ENCODE data around the gene THOC6. TPM values are rescaled to one million over a fixed set of nuclear protein-coding genes. Genes with fewer than 3 reads are reported as not detected.
"Not testable (repeated sequence)": the region's sequence is repeated elsewhere in the genome, so short reads cannot be mapped to it uniquely, and the experiment has no call there.

THOC6 gene
- total RNA-seq, 2 donors from 2014 or later = 45.8 to 52.4 TPM

DNA sequence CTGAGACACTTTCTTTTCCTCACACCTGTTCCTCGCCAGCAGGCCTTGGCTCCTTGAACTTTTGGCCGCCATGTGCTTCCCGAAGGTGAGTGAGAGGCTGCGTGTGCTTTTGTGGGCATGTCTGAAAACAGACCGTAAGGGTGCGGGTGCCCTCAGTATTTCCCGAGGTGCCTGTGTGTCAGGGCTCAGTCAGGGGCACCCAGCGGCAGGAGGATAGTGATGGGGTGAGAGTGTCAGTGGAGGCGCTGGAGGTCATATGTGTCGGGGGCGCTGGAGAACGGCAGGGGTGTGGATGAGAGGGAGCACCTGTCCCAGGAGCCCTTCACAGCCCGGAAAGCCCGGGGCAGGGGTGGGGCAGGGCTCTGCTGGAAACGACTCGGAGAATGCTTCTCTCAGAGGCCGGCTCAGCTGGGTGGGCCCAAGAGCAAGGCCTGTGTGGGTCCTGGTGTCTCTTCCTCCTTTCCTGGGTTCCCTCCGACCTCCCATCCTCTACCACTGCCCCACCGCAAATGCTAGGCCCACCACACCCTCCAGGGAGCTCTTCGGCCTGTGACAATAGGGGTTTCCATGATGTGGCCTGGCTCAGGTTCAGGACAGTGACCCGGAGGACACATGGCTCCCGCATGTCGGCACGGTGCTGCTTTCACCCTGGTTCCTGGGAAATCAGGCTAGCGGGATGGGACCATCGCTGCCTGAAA lies 42.1 kb downstream of the THOC6 start:
- 94 to 95% methylated on average over 18 to 26 of the region's 26 CpGs for WGBS, 2 experiments (ENCODE audit: insufficient coverage in 1 of 2, insufficient read length in 1 of 2)
- Mint-ChIP-seq H3K4me1 (no peaks in the 10 kb centered on the region), H3K36me3 (ENCODE audit: low read depth) (no peaks in the 10 kb centered on the region), H3K4me3 (no peak overlapping the region), H3K27me3 (ENCODE audit: insufficient read depth) (peaks cover 4% of the 10 kb centered on the region), H3K27ac (no peak overlapping the region), H3K9me3 (no peaks in the 10 kb centered on the region)
- H3K4me1 ChIP-seq (ENCODE audit: control insufficient read depth, insufficient read depth, low read length) = no peaks in the 10 kb centered on the region
- H3K36me3 ChIP-seq (ENCODE audit: control insufficient read depth, insufficient read depth, low read length) = no peaks in the 10 kb centered on the region
- TF ChIP-seq, protein P1, sequence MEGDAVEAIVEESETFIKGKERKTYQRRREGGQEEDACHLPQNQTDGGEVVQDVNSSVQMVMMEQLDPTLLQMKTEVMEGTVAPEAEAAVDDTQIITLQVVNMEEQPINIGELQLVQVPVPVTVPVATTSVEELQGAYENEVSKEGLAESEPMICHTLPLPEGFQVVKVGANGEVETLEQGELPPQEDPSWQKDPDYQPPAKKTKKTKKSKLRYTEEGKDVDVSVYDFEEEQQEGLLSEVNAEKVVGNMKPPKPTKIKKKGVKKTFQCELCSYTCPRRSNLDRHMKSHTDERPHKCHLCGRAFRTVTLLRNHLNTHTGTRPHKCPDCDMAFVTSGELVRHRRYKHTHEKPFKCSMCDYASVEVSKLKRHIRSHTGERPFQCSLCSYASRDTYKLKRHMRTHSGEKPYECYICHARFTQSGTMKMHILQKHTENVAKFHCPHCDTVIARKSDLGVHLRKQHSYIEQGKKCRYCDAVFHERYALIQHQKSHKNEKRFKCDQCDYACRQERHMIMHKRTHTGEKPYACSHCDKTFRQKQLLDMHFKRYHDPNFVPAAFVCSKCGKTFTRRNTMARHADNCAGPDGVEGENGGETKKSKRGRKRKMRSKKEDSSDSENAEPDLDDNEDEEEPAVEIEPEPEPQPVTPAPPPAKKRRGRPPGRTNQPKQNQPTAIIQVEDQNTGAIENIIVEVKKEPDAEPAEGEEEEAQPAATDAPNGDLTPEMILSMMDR (conservative IDR thresholded peaks at IDR 0.05) = no peak
- H3K27me3 ChIP-seq (ENCODE audit: control insufficient read depth, insufficient read depth, low read length, poor library complexity, severe bottlenecking) = no peaks in the 10 kb centered on the region
- no peaks in the 10 kb centered on the region for H3K9me3 ChIP-seq (ENCODE audit: control insufficient read depth, low read length)
- H3K27ac ChIP-seq (ENCODE audit: low read depth, low read length) = no peak overlapping the region
- DNase-seq = no peak
- no peak overlapping the region for H3K9ac ChIP-seq (ENCODE audit: extremely low read depth, low read length, poor library complexity, severe bottlenecking)
- H3K4me3 ChIP-seq (ENCODE audit: low read length) = no peak overlapping the region

DNA sequence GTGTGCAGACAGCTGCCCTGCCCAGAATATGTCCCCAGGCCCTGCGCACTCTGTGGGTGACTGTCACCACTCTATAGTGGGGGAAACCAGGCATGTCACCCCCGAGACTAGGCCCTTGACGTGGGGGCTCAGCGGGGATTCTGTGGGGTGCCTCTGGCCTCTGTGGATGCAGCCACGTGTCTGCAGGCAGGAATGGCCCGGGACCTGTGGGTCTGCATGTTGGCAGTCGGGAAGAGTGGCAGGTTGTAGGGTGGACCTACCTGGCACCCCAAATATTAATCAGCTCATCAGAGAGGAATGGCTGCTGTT lies 42.6 kb downstream of the THOC6 start:
- H3K9me3 ChIP-seq (ENCODE audit: control insufficient read depth, low read length) = no peaks in the 10 kb centered on the region
- no peaks in the 10 kb centered on the region for H3K36me3 ChIP-seq (ENCODE audit: control insufficient read depth, insufficient read depth, low read length)
- H3K4me1 Mint-ChIP-seq = no peaks in the 10 kb centered on the region
- peaks cover 4% of the 10 kb centered on the region for H3K27me3 Mint-ChIP-seq (ENCODE audit: insufficient read depth)
- no peaks in the 10 kb centered on the region for H3K27me3 ChIP-seq (ENCODE audit: control insufficient read depth, insufficient read depth, low read length, poor library complexity, severe bottlenecking)
- TF ChIP-seq, protein P1 (conservative IDR thresholded peaks at IDR 0.05) = no peak
- H3K4me3 ChIP-seq (ENCODE audit: low read length) = no peak overlapping the region
- no peaks in the 10 kb centered on the region for H3K36me3 Mint-ChIP-seq (ENCODE audit: low read depth)
- no peaks in the 10 kb centered on the region for H3K4me1 ChIP-seq (ENCODE audit: control insufficient read depth, insufficient read depth, low read length)
- DNase-seq = no peak
- no peak overlapping the region for H3K27ac Mint-ChIP-seq
- H3K27ac ChIP-seq (ENCODE audit: low read depth, low read length) = no peak overlapping the region
- H3K9ac ChIP-seq (ENCODE audit: extremely low read depth, low read length, poor library complexity, severe bottlenecking) = no peak overlapping the region
- H3K4me3 Mint-ChIP-seq = no peak overlapping the region
- WGBS, 2 experiments (ENCODE audit: insufficient coverage in 1 of 2, insufficient read length in 1 of 2) = 91 to 100% methylated on average over 1 to 7 of the region's 7 CpGs
- H3K9me3 Mint-ChIP-seq = no peaks in the 10 kb centered on the region

DNA sequence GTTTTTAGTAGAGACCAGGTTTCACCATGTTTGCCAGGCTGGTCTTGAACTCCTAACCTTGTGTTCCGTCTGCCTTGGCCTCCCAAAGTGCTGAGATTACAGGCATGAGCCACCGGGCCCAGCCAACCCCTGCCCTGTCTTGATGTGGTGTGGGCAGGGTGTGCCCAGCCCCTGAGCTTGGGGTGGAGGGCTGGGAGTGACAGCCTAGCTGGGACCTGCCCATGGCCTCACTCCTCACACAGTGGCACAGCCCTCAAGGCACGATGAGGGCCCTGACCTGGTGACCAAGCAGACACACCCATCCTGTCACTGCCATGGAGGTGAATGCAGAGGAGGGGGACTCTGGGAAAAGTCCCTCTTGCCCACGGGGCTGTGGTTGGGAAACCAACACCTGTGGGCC lies 44.7 kb downstream of the THOC6 start:
- H3K9ac ChIP-seq (ENCODE audit: extremely low read depth, low read length, poor library complexity, severe bottlenecking) = no peak overlapping the region
- no peaks in the 10 kb centered on the region for H3K27me3 Mint-ChIP-seq (ENCODE audit: insufficient read depth)
- TF ChIP-seq, protein P1 (conservative IDR thresholded peaks at IDR 0.05) = no peak
- H3K4me1 Mint-ChIP-seq = peaks cover 7% of the 10 kb centered on the region
- H3K36me3 Mint-ChIP-seq (ENCODE audit: low read depth) = no peaks in the 10 kb centered on the region
- DNase-seq = no peak
- no peaks in the 10 kb centered on the region for H3K27me3 ChIP-seq (ENCODE audit: control insufficient read depth, insufficient read depth, low read length, poor library complexity, severe bottlenecking)
- H3K9me3 Mint-ChIP-seq = no peaks in the 10 kb centered on the region
- no peaks in the 10 kb centered on the region for H3K9me3 ChIP-seq (ENCODE audit: control insufficient read depth, low read length)
- 92 to 95% methylated on average over 4 of the region's 4 CpGs for WGBS, 2 experiments (ENCODE audit: insufficient coverage in 1 of 2, insufficient read length in 1 of 2)
- H3K4me3 Mint-ChIP-seq = no peak overlapping the region
- no peaks in the 10 kb centered on the region for H3K4me1 ChIP-seq (ENCODE audit: control insufficient read depth, insufficient read depth, low read length)
- no peak overlapping the region for H3K27ac Mint-ChIP-seq
- no peak overlapping the region for H3K27ac ChIP-seq (ENCODE audit: low read depth, low read length)
- no peak overlapping the region for H3K4me3 ChIP-seq (ENCODE audit: low read length)
- no peaks in the 10 kb centered on the region for H3K36me3 ChIP-seq (ENCODE audit: control insufficient read depth, insufficient read depth, low read length)

DNA sequence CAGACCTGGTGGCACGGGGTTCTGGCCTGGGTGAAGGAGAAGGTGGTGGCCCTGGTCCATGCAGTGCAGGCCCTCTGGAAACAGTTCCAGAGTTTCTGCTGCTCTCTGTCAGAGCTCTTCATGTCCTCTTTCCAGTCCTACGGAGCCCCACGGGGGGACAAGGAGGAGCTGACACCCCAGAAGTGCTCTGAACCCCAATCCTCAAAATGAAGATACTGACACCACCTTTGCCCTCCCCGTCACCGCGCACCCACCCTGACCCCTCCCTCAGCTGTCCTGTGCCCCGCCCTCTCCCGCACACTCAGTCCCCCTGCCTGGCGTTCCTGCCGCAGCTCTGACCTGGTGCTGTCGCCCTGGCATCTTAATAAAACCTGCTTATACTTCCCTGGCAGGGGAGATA lies 45.3 kb downstream of the THOC6 start:
- not testable (repeated sequence) for H3K27me3 ChIP-seq (ENCODE audit: control insufficient read depth, insufficient read depth, low read length, poor library complexity, severe bottlenecking); H3K4me1 Mint-ChIP-seq; DNase-seq; H3K36me3 Mint-ChIP-seq (ENCODE audit: low read depth); H3K9me3 Mint-ChIP-seq; H3K4me3 Mint-ChIP-seq; H3K27ac ChIP-seq (ENCODE audit: low read depth, low read length); H3K27me3 Mint-ChIP-seq (ENCODE audit: insufficient read depth); H3K36me3 ChIP-seq (ENCODE audit: control insufficient read depth, insufficient read depth, low read length); H3K9me3 ChIP-seq (ENCODE audit: control insufficient read depth, low read length); H3K4me1 ChIP-seq (ENCODE audit: control insufficient read depth, insufficient read depth, low read length); H3K27ac Mint-ChIP-seq; H3K4me3 ChIP-seq (ENCODE audit: low read length); H3K9ac ChIP-seq (ENCODE audit: extremely low read depth, low read length, poor library complexity, severe bottlenecking)
- 94% methylated on average over 2 to 10 of the region's 11 CpGs for WGBS, 2 experiments (ENCODE audit: insufficient coverage in 1 of 2, insufficient read length in 1 of 2)

Data from endodermal cell (in vitro differentiated cells).